Panc1 (cell line): ENCODE data around the gene PLA2G1B. TPM values are rescaled to one million over a fixed set of nuclear protein-coding genes. Genes with fewer than 3 reads are reported as not detected.

Experiments used
- ATAC-seq: fragments of 200-7000 bp; cut with Tn5 transposase; 2 replicates; pipeline ENCODE4 v1.9.1; 2020; ENCODE audit warnings: mild to moderate bottlenecking, moderate library complexity
- BruUV-seq: library from RNA; stranded (reverse); fragments of 400-500 nt; replicated peaks from 2 replicates; lab custom pipeline; 2021; lab: Mats Ljungman, UMichigan
- CTCF ChIA-PET: fragments of 300-600 bp; sonication (Branson Sonifier 250); formaldehyde crosslinking; loops from one replicate; lab custom pipeline; 2022; ENCODE audit warnings: antibody characterized with exemption; lab: Charles Lee
- POLR2A ChIA-PET: fragments of 300-600 bp; sonication (Branson Sonifier 250); formaldehyde crosslinking; loops from one replicate; lab custom pipeline; 2022; ENCODE audit warnings: antibody characterized with exemption; lab: Charles Lee
- DNase-seq: peaks from one replicate; pipeline ENCODE4 v3.0.0-alpha.2; 2010; ENCODE audit warnings: low read depth, low spot score
- H3K27ac ChIP-seq: 2 replicates; pipeline ENCODE4 v1.5.1; 2011; ENCODE audit warnings: mild to moderate bottlenecking, low read length, inconsistent platforms
- H3K27me3 ChIP-seq: fragments of 200-500 bp; sonication (Bioruptor generic); 2 replicates; pipeline ENCODE4 v1.6.0; 2014; ENCODE audit warnings: low read length, inconsistent platforms; ENCODE audit not compliant: control insufficient read depth, insufficient read depth
- H3K36me3 ChIP-seq: fragments of 200-500 bp; sonication (Bioruptor generic); 2 replicates; pipeline ENCODE4 v1.5.1; 2014; ENCODE audit warnings: inconsistent platforms, mild to moderate bottlenecking, low read length, moderate library complexity; ENCODE audit not compliant: control insufficient read depth, insufficient read depth
- H3K4me1 ChIP-seq: 2 replicates; pipeline ENCODE4 v1.5.1; 2011; ENCODE audit warnings: inconsistent platforms, mild to moderate bottlenecking, low read length, moderate library complexity; ENCODE audit not compliant: control insufficient read depth, insufficient read depth
- H3K4me3 ChIP-seq, 2 experiments: 2 replicates each; pipeline ENCODE4 v1.5.1; 2011 to 2012; ENCODE audit warnings: low read depth in 2 of 2, low read length in 2 of 2, mild to moderate bottlenecking in 2 of 2, inconsistent platforms in 1 of 2, moderate library complexity in 1 of 2
- H3K9me3 ChIP-seq: fragments of 200-500 bp; sonication (Bioruptor generic); 2 replicates; pipeline ENCODE4 v1.5.1; 2014; ENCODE audit warnings: low read depth, mild to moderate bottlenecking, inconsistent platforms, low read length, moderate library complexity; ENCODE audit not compliant: control insufficient read depth, insufficient read depth
- CTCF ChIP-seq: fragments of 450-650 bp; IDR thresholded peaks from 2 replicates; pipeline ENCODE4 v1.5.1; 2017; ENCODE audit warnings: mild to moderate bottlenecking
- POLR2AphosphoS5 ChIP-seq: IDR thresholded peaks from 2 replicates; pipeline ENCODE4 v1.6.1; 2012; ENCODE audit warnings: mild to moderate bottlenecking, low read depth, low read length, moderate library complexity
- SIN3A ChIP-seq: IDR thresholded peaks from 2 replicates; pipeline ENCODE4 v1.6.1; 2012; ENCODE audit warnings: low read depth, mild to moderate bottlenecking, low read length, moderate library complexity, borderline replicate concordance; ENCODE audit not compliant: insufficient read depth
- TCF7L2 ChIP-seq: IDR thresholded peaks from 2 replicates; pipeline ENCODE4 v1.6.1; 2011; ENCODE audit warnings: mild to moderate bottlenecking, low read depth, low read length, inconsistent platforms
- in situ Hi-C: cut with HindIII; loops from 2 replicates; pipeline ENCODE4 v1.10.0; 2016; ENCODE audit warnings: low sequenced_read_pairs, low pct_unique_long_range_greater_than_20kb
- intact Hi-C: fragments of 100-400 bp; cut with micrococcal nuclease; formaldehyde crosslinking; loops from one replicate; pipeline ENCODE4 v1.10.0; 2022; ENCODE audit not compliant: unreplicated experiment
- total RNA-seq: library from RNA; stranded (reverse); gene quantifications from one replicate; pipeline ENCODE4 v1.2.1, GENCODE V29; 2021; ENCODE audit not compliant: unreplicated experiment
- TF ChIP-seq, protein P1 (sequence below), 2 experiments: IDR thresholded peaks; 2 replicates each; pipeline ENCODE4 v1.6.1; 2011 to 2012; ENCODE audit warnings: low read depth in 2 of 2, control low read depth in 1 of 2, low read length in 1 of 2, mild to moderate bottlenecking in 1 of 2, moderate library complexity in 1 of 2; ENCODE audit not compliant: insufficient read depth in 1 of 2

The PLA2G1B gene
- total RNA-seq, 1 experiment from 2014 or later, result 0.69 TPM

DNA sequence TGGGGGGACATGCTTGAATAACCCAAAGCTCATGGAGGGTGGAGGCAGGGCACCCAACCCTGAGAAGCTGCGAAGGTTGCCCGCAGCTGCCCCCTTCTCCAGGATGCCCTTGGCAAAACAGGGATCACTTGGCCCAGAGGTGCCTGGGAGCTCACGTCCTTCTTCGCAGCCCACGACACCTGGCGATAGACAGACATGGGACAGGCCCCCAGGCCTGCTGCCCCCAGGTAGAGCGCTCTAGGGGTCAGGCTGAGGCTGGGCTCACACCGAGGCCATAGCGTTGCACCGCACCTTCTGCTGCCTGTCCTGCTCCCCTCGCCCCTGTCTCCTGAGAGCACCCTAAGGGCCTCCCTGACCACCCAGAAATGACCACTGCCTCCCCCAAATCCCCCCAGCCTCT, 20.2 kb upstream of the PLA2G1B start:
- H3K27me3 ChIP-seq, result no peaks in the 10 kb centered on the region
- intact Hi-C loops, result no loop called here
- POLR2A ChIA-PET, result no interaction called here
- in situ Hi-C loops, result no loop called here
- no peak overlapping the region for H3K4me3 ChIP-seq
- H3K36me3 ChIP-seq, result no peaks in the 10 kb centered on the region
- DNase-seq (no peak), ATAC-seq (no peak)
- no peak for TF ChIP-seq SIN3A
- TF ChIP-seq, protein P1, sequence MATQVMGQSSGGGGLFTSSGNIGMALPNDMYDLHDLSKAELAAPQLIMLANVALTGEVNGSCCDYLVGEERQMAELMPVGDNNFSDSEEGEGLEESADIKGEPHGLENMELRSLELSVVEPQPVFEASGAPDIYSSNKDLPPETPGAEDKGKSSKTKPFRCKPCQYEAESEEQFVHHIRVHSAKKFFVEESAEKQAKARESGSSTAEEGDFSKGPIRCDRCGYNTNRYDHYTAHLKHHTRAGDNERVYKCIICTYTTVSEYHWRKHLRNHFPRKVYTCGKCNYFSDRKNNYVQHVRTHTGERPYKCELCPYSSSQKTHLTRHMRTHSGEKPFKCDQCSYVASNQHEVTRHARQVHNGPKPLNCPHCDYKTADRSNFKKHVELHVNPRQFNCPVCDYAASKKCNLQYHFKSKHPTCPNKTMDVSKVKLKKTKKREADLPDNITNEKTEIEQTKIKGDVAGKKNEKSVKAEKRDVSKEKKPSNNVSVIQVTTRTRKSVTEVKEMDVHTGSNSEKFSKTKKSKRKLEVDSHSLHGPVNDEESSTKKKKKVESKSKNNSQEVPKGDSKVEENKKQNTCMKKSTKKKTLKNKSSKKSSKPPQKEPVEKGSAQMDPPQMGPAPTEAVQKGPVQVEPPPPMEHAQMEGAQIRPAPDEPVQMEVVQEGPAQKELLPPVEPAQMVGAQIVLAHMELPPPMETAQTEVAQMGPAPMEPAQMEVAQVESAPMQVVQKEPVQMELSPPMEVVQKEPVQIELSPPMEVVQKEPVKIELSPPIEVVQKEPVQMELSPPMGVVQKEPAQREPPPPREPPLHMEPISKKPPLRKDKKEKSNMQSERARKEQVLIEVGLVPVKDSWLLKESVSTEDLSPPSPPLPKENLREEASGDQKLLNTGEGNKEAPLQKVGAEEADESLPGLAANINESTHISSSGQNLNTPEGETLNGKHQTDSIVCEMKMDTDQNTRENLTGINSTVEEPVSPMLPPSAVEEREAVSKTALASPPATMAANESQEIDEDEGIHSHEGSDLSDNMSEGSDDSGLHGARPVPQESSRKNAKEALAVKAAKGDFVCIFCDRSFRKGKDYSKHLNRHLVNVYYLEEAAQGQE (IDR thresholded peaks at IDR 0.05; ENCODE audit: insufficient read depth in 1 of 2, low read depth in 2 of 2, low read length in 1 of 2), result no peak
- TF ChIP-seq POLR2AphosphoS5, result no peak
- no peak for TF ChIP-seq TCF7L2
- TF ChIP-seq CTCF, result no peak
- CTCF ChIA-PET, result no interaction called here
- H3K27ac ChIP-seq, result no peak overlapping the region
- no TSS peak for BruUV-seq
- H3K4me1 ChIP-seq, result peaks cover 5% of the 10 kb centered on the region
- no peaks in the 10 kb centered on the region for H3K9me3 ChIP-seq

- Histone ChIP-seq H3K9me3 (no peaks in the 10 kb centered on the region), H3K4me1 (peaks cover 5% of the 10 kb centered on the region), H3K36me3 (no peaks in the 10 kb centered on the region), H3K27me3 (no peaks in the 10 kb centered on the region), H3K4me3 (no peak overlapping the region), H3K27ac (no peak overlapping the region)
- no peak for ATAC-seq
- ChIA-PET POLR2A (interaction anchor here (0.7 kb wide), 2 partner anchors 164 to 700 kb away, joined by 3 to 4 read pairs; no protein-coding TSS in a partner anchor), CTCF (interaction anchor here (0.5 to 0.7 kb wide), 6 partner anchors 15 to 280 kb away, joined by 3 to 5 read pairs (median 4); no protein-coding TSS in a partner anchor)
- intact Hi-C loops, result no loop called here
- DNase-seq, result no peak
- in situ Hi-C loops, result no loop called here
- TF ChIP-seq CTCF (no peak), POLR2AphosphoS5 (no peak), TCF7L2 (no peak)
- TF ChIP-seq, protein P1 (IDR thresholded peaks at IDR 0.05; ENCODE audit: insufficient read depth in 1 of 2, low read depth in 2 of 2, low read length in 1 of 2), result no peak
- no TSS peak for BruUV-seq
Observed at GRCh38 chr12:120346681-120347080, 19.1 kb upstream of the PLA2G1B start.
